Gastrocnemius medialis (tissue), 4 donors: ENCODE results near the gene TYRO3.

ENCODE experiments used
- POLR2A ChIP-seq, 2 donors: fragments of 450-650 bp; IDR thresholded peaks; one replicate each; pipeline ENCODE4 v1.6.1; 2017; ENCODE audit warnings: antibody characterized with exemption in 2 of 2, mild to moderate bottlenecking in 2 of 2, moderate library complexity in 2 of 2
- TF ChIP-seq, protein P1 (sequence below), 5 experiments: fragments of 450-650 bp in 3 of 5; fragments of 200-600 bp in 2 of 5; sonication (generic) in 2 of 5; IDR thresholded peaks in 4 of 5; conservative IDR thresholded peaks in 1 of 5; 1 replicate in 4 of 5; 2 replicates in 1 of 5; pipeline ENCODE4 v1.5.1; 2016 to 2019; ENCODE audit warnings: antibody characterized with exemption in 5 of 5, mild to moderate bottlenecking in 3 of 5, moderate library complexity in 3 of 5

DNA sequence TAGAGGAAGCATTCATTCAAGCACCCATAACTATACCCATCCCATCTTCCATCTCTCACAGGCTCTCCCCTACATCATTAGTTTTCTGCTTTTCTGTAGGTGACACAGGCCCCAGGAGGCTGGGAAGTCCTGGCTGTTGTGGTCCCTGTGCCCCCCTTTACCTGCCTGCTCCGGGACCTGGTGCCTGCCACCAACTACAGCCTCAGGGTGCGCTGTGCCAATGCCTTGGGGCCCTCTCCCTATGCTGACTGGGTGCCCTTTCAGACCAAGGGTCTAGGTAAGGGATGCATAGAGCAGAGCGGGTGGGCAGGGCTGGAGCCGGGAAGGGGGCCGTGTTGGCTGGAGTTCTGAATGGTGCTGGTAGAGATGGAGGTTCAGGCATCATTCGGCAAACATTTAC lies 8.2 kb downstream of the TYRO3 start:
- TF ChIP-seq, protein P1, sequence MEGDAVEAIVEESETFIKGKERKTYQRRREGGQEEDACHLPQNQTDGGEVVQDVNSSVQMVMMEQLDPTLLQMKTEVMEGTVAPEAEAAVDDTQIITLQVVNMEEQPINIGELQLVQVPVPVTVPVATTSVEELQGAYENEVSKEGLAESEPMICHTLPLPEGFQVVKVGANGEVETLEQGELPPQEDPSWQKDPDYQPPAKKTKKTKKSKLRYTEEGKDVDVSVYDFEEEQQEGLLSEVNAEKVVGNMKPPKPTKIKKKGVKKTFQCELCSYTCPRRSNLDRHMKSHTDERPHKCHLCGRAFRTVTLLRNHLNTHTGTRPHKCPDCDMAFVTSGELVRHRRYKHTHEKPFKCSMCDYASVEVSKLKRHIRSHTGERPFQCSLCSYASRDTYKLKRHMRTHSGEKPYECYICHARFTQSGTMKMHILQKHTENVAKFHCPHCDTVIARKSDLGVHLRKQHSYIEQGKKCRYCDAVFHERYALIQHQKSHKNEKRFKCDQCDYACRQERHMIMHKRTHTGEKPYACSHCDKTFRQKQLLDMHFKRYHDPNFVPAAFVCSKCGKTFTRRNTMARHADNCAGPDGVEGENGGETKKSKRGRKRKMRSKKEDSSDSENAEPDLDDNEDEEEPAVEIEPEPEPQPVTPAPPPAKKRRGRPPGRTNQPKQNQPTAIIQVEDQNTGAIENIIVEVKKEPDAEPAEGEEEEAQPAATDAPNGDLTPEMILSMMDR (IDR thresholded peaks at IDR 0.05 in 4 of 5, conservative IDR thresholded peaks at IDR 0.05 in 1 of 5), result no peak
- no peak for TF ChIP-seq POLR2A (IDR thresholded peaks at IDR 0.05)
